ACC112 (cell line): ENCODE data around the gene NUDCD2.
"Not testable (repeated sequence)": the region's sequence is repeated elsewhere in the genome, so short reads cannot be mapped to it uniquely, and the experiment has no call there.

Experiments
- H2AFZ ChIP-seq: fragments of 200-600 bp; sonication (generic); one replicate; pipeline ENCODE4 v1.6.0; 2017; ENCODE audit warnings: antibody characterized with exemption, low read length; ENCODE audit not compliant: unreplicated experiment
- H3K27ac ChIP-seq: fragments of 200-600 bp; sonication (generic); 2 replicates; pipeline ENCODE4 v1.5.1; 2014; ENCODE audit warnings: low read depth, mild to moderate bottlenecking, antibody characterized with exemption, low read length, moderate library complexity
- H3K27me3 ChIP-seq: fragments of 200-600 bp; sonication (generic); 2 replicates; pipeline ENCODE4 v1.6.1; 2014; ENCODE audit warnings: mild to moderate bottlenecking, antibody characterized with exemption, low read length, moderate library complexity, mixed read lengths; ENCODE audit not compliant: insufficient read depth
- H3K36me3 ChIP-seq: fragments of 200-600 bp; sonication (generic); 2 replicates; pipeline ENCODE4 v1.6.1; 2016; ENCODE audit warnings: mild to moderate bottlenecking, antibody characterized with exemption, low read length, moderate library complexity, mixed read lengths; ENCODE audit not compliant: insufficient read depth
- H3K4me1 ChIP-seq: fragments of 200-600 bp; sonication (generic); one replicate; pipeline ENCODE4 v1.6.1; 2016; ENCODE audit warnings: low read length, mixed read lengths; ENCODE audit not compliant: insufficient read depth, unreplicated experiment, control insufficient read depth
- H3K4me3 ChIP-seq: fragments of 200-600 bp; sonication (generic); 2 replicates; pipeline ENCODE4 v1.5.1; 2014; ENCODE audit warnings: mild to moderate bottlenecking, low read depth, low read length
- H3K79me2 ChIP-seq: fragments of 200-600 bp; sonication (generic); one replicate; pipeline ENCODE4 v1.6.0; 2016; ENCODE audit warnings: low read length; ENCODE audit not compliant: control insufficient read depth, unreplicated experiment, insufficient read depth

Gene NUDCD2

GRCh38 chr5:163399923-163400322 lies 60.0 kb downstream of the NUDCD2 start:
- Histone ChIP-seq H3K27me3 (peaks cover 47% of the 10 kb centered on the region), H3K27ac (no peak overlapping the region), H2AFZ (no peak overlapping the region), H3K4me3 (no peak overlapping the region), H3K36me3 (no peaks in the 10 kb centered on the region), H3K4me1 (no peaks in the 10 kb centered on the region), H3K79me2 (no peaks in the 10 kb centered on the region)

- H3K4me3 ChIP-seq = no peak overlapping the region
- H3K4me1 ChIP-seq = no peaks in the 10 kb centered on the region
- H3K36me3 ChIP-seq = no peaks in the 10 kb centered on the region
- H2AFZ ChIP-seq = no peak overlapping the region
- peaks cover 44% of the 10 kb centered on the region for H3K27me3 ChIP-seq
- H3K79me2 ChIP-seq = no peaks in the 10 kb centered on the region
- H3K27ac ChIP-seq = no peak overlapping the region
These were observed 62.5 kb downstream of the NUDCD2 start for GRCh38 chr5:163397354-163397753.

- H3K79me2 ChIP-seq, H3K36me3 ChIP-seq, H3K4me3 ChIP-seq, H3K27ac ChIP-seq, H3K4me1 ChIP-seq, H2AFZ ChIP-seq: not testable (repeated sequence)
- peaks cover 46% of the 10 kb centered on the region for H3K27me3 ChIP-seq
These were observed 63.0 kb downstream of the NUDCD2 start for GRCh38 chr5:163396818-163397340.
